Measurements from ENCODE around the gene FGF12. TPM values are rescaled to one million over a fixed set of nuclear protein-coding genes. Genes with fewer than 3 reads are reported as not detected.

The FGF12 gene
- total and polyA plus RNA-seq, 2 of the 13 experiments (the other 11 are each of a cell fraction or from before 2014, with no cell fraction given): 0.07 TPM; not detected in 1

GRCh38 chr3:192747746-192748145, 20.4 kb upstream of the FGF12 start:
- Histone ChIP-seq H3K27me3 (ENCODE audit: control insufficient read depth in 1 of 2, insufficient read depth in 2 of 2, low read length in 2 of 2) (no peaks in the 10 kb centered on the region), H4K20me1 (ENCODE audit: insufficient read depth, low read length) (no peaks in the 10 kb centered on the region), H3K79me2 (ENCODE audit: insufficient read depth, low read length) (no peaks in the 10 kb centered on the region), H2AFZ (ENCODE audit: low read length) (no peak overlapping the region), H3K4me3 (replicated peaks in 1 of 3; ENCODE audit: insufficient read depth in 1 of 3, low read depth in 2 of 3, low read length in 3 of 3) (no peak overlapping the region), H3K4me1 (ENCODE audit: insufficient read depth, low read length) (no peaks in the 10 kb centered on the region), H3K36me3 (replicated peaks in 1 of 2; ENCODE audit: control insufficient read depth in 1 of 2, insufficient read depth in 2 of 2, low read length in 2 of 2) (no peaks in the 10 kb centered on the region), H3K9me3 (ENCODE audit: low read length) (no peaks in the 10 kb centered on the region), H3K9ac (ENCODE audit: insufficient read depth, low read depth, low read length) (no peak overlapping the region), H3K4me2 (ENCODE audit: low read depth, low read length) (no peak overlapping the region), H3K27ac (ENCODE audit: extremely low read length, insufficient read depth, low read length) (no peak overlapping the region)
- no TSS peak for BruUV-seq (replicated peaks)
- intact Hi-C loops (cut with micrococcal nuclease; ENCODE audit: unreplicated experiment) (no loop called here), in situ Hi-C loops (cut with HindIII; ENCODE audit: extremely low pct_ligation_motif_present, low pct_unique_long_range_greater_than_20kb) (no loop called here)
- TF ChIP-seq PAX8 (CRISPR knock-in tag; IDR thresholded peaks at IDR 0.05; ENCODE audit: borderline replicate concordance): no peak
- FAIRE-seq (no peak), ATAC-seq (no peak), DNase-seq (ENCODE audit: low spot score) (no peak)
- CTCF ChIA-PET (ENCODE audit: low intra/inter-chr PET ratio, low total read pairs): no interaction called here
- 0% methylated on average over 3 of the region's 3 CpGs for WGBS (ENCODE audit: low lambda C conversion rate)
- POLR2A ChIA-PET: no interaction called here

GRCh38 chr3:192747145-192747544, 19.8 kb upstream of the FGF12 start:
- CTCF ChIA-PET (ENCODE audit: low intra/inter-chr PET ratio, low total read pairs): no interaction called here

More at GRCh38 chr3:192747145-192747544, 19.8 kb upstream of the FGF12 start:
- Histone ChIP-seq H4K20me1 (ENCODE audit: insufficient read depth, low read length) (no peaks in the 10 kb centered on the region), H3K36me3 (replicated peaks in 1 of 2; ENCODE audit: control insufficient read depth in 1 of 2, insufficient read depth in 2 of 2, low read length in 2 of 2) (no peaks in the 10 kb centered on the region), H3K27ac (ENCODE audit: extremely low read length, insufficient read depth, low read length) (no peak overlapping the region), H2AFZ (ENCODE audit: low read length) (no peak overlapping the region), H3K4me3 (replicated peaks in 1 of 3; ENCODE audit: insufficient read depth in 1 of 3, low read depth in 2 of 3, low read length in 3 of 3) (no peak overlapping the region), H3K4me2 (ENCODE audit: low read depth, low read length) (no peak overlapping the region), H3K27me3 (ENCODE audit: control insufficient read depth in 1 of 2, insufficient read depth in 2 of 2, low read length in 2 of 2) (no peaks in the 10 kb centered on the region), H3K9me3 (ENCODE audit: low read length) (no peaks in the 10 kb centered on the region), H3K9ac (ENCODE audit: insufficient read depth, low read depth, low read length) (no peak overlapping the region), H3K4me1 (ENCODE audit: insufficient read depth, low read length) (no peaks in the 10 kb centered on the region), H3K79me2 (ENCODE audit: insufficient read depth, low read length) (no peaks in the 10 kb centered on the region)
- DNase-seq (ENCODE audit: low spot score) (no peak), ATAC-seq (no peak), FAIRE-seq (no peak)
- POLR2A ChIA-PET: no interaction called here
- intact Hi-C loops (cut with micrococcal nuclease; ENCODE audit: unreplicated experiment): no loop called here
- TF ChIP-seq ZNF670 (CRISPR knock-in tag; IDR thresholded peaks at IDR 0.05; ENCODE audit: borderline replicate concordance): no peak
- TF ChIP-seq RARA (CRISPR knock-in tag; IDR thresholded peaks at IDR 0.05): no peak
- TF ChIP-seq ZNF720 (CRISPR knock-in tag; IDR thresholded peaks at IDR 0.05): no peak
- no peak for TF ChIP-seq ZNF251 (CRISPR knock-in tag; IDR thresholded peaks at IDR 0.05)
- no peak for TF ChIP-seq ZBTB1 (CRISPR knock-in tag; IDR thresholded peaks at IDR 0.05; ENCODE audit: borderline replicate concordance)
- TF ChIP-seq ZBTB34 (CRISPR knock-in tag; IDR thresholded peaks at IDR 0.05): no peak
- TF ChIP-seq HCFC1 (IDR thresholded peaks at IDR 0.05; ENCODE audit: low read depth, low read length): no peak
- TF ChIP-seq IRF9 (CRISPR knock-in tag; IDR thresholded peaks at IDR 0.05; ENCODE audit: borderline replicate concordance): no peak
- TF ChIP-seq SNAPC5 (CRISPR knock-in tag; IDR thresholded peaks at IDR 0.05; ENCODE audit: borderline replicate concordance): no peak
- no peak for TF ChIP-seq ZNF207 (IDR thresholded peaks at IDR 0.05; ENCODE audit: borderline replicate concordance)
- TF ChIP-seq ZBTB7B (CRISPR knock-in tag; IDR thresholded peaks at IDR 0.05): no peak
- TF ChIP-seq HNRNPUL1 (IDR thresholded peaks at IDR 0.05; ENCODE audit: low read depth, low read length): no peak
- no peak for TF ChIP-seq ZMAT5 (CRISPR knock-in tag; IDR thresholded peaks at IDR 0.05; ENCODE audit: borderline replicate concordance, low read depth)
- no peak for TF ChIP-seq E2F1 (CRISPR knock-in tag; IDR thresholded peaks at IDR 0.05)
- 0% methylated on average over 1 of the region's 1 CpG for WGBS (ENCODE audit: low lambda C conversion rate)
- no TSS peak for BruUV-seq (replicated peaks)
- in situ Hi-C loops (cut with HindIII; ENCODE audit: extremely low pct_ligation_motif_present, low pct_unique_long_range_greater_than_20kb): no loop called here

Measured in HepG2 (cell line).